Measurements from ENCODE around the gene PAGR1.

DNA sequence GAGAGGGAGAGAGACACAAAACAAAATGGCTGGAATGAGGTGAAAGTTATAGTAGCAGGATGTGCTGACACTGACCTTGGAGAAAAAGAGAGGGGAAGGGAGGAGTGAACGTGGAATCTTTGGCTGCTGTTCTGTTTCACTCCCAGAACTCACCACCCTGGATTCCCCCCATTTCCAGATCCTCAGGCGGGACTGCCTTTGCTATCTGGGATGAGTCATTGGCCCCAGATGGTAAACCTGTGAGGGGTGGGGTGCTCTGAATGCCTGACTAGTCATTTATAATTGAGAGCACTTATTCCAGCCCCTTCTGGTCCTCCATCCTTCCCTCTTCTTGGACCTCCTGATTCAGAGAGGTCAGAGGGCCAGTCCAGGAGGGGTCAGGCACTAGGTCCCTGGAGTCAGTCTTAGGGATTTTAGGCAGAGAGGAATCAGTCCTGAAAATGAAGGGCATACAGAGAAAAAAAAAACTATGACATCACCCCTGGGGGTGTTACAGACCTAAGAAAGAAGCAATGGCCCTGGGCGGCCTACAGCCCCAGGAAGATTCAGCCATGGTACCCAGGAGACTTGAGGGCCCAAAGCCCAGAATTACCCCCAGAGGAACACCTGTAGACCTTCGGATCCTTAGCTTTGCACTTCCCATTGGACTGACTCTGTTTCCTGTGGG is 40.1 kb upstream of the PAGR1 start:
- TF ChIP-seq, protein P1, sequence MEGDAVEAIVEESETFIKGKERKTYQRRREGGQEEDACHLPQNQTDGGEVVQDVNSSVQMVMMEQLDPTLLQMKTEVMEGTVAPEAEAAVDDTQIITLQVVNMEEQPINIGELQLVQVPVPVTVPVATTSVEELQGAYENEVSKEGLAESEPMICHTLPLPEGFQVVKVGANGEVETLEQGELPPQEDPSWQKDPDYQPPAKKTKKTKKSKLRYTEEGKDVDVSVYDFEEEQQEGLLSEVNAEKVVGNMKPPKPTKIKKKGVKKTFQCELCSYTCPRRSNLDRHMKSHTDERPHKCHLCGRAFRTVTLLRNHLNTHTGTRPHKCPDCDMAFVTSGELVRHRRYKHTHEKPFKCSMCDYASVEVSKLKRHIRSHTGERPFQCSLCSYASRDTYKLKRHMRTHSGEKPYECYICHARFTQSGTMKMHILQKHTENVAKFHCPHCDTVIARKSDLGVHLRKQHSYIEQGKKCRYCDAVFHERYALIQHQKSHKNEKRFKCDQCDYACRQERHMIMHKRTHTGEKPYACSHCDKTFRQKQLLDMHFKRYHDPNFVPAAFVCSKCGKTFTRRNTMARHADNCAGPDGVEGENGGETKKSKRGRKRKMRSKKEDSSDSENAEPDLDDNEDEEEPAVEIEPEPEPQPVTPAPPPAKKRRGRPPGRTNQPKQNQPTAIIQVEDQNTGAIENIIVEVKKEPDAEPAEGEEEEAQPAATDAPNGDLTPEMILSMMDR (conservative IDR thresholded peaks at IDR 0.05; ENCODE audit: low read depth, low read length): no peak
- TF ChIP-seq BHLHE40 (IDR thresholded peaks at IDR 0.05; ENCODE audit: low read depth, low read length) (no peak), POLR2A (IDR thresholded peaks at IDR 0.05; ENCODE audit: low read depth, low read length) (no peak), NFE2L2 (IDR thresholded peaks at IDR 0.05; ENCODE audit: low read depth, low read length) (no peak), MXI1 (IDR thresholded peaks at IDR 0.05; ENCODE audit: borderline replicate concordance, low read depth, low read length) (no peak), RCOR1 (IDR thresholded peaks at IDR 0.05; ENCODE audit: insufficient replicate concordance, low read length) (no peak), RFX5 (IDR thresholded peaks at IDR 0.05; ENCODE audit: low read depth, low read length) (no peak)
